Esophagus muscularis mucosa (tissue), 3 donors: ENCODE measurements around the gene MYOM3.

ENCODE experiments used
- CTCF ChIP-seq, 3 experiments: fragments of 200-600 bp in 2 of 3; fragments of 450-650 bp in 1 of 3; sonication (generic) in 2 of 3; IDR thresholded peaks; one replicate each; pipeline ENCODE4 v1.5.1; 2017 to 2019; ENCODE audit warnings: antibody characterized with exemption in 3 of 3, mild to moderate bottlenecking in 2 of 3, moderate library complexity in 1 of 3
- POLR2A ChIP-seq: fragments of 450-650 bp; IDR thresholded peaks from one replicate; pipeline ENCODE4 v1.6.1; 2017; ENCODE audit warnings: antibody characterized with exemption, moderate library complexity, mild to moderate bottlenecking, low read depth
- POLR2AphosphoS5 ChIP-seq, 2 donors: sonication (generic); formaldehyde crosslinking; IDR thresholded peaks; one replicate each; pipeline ENCODE4 v1.6.1; 2017; ENCODE audit warnings: antibody characterized with exemption in 2 of 2

GRCh38 chr1:24086466-24086865 is 25.5 kb downstream of the MYOM3 start:
- TF ChIP-seq POLR2A (no peak), CTCF (IDR thresholded peaks at IDR 0.05) (no peak), POLR2AphosphoS5 (IDR thresholded peaks at IDR 0.05) (no peak)
